DOHH2 (cell line): Measurements from ENCODE around the gene OTX1.

Experiments used
- H3F3A ChIP-seq: fragments of 200-600 bp; sonication (generic), shearing (Covaris generic); 2 replicates; pipeline ENCODE4 v1.6.0; 2016; ENCODE audit warnings: antibody characterized with exemption, mild to moderate bottlenecking; ENCODE audit not compliant: control insufficient read depth, insufficient read depth
- H3K27ac ChIP-seq: fragments of 200-600 bp; sonication (generic); 2 replicates; pipeline ENCODE4 v1.5.1; 2014; ENCODE audit warnings: low read depth, mild to moderate bottlenecking, low read length, moderate library complexity
- H3K27me3 ChIP-seq: fragments of 200-600 bp; sonication (generic); 2 replicates; pipeline ENCODE4 v1.6.1; 2014; ENCODE audit warnings: mild to moderate bottlenecking, low read length, mixed read lengths; ENCODE audit not compliant: control insufficient read depth
- H3K36me3 ChIP-seq: fragments of 200-600 bp; sonication (generic); 2 replicates; pipeline ENCODE4 v1.6.1; 2014; ENCODE audit warnings: mild to moderate bottlenecking, low read length, moderate library complexity, mixed read lengths; ENCODE audit not compliant: control insufficient read depth
- H3K4me1 ChIP-seq: fragments of 200-600 bp; sonication (generic); 2 replicates; pipeline ENCODE4 v1.6.1; 2014; ENCODE audit warnings: mild to moderate bottlenecking, low read length, mixed read lengths; ENCODE audit not compliant: control insufficient read depth
- H3K4me2 ChIP-seq: fragments of 200-600 bp; sonication (generic); 2 replicates; pipeline ENCODE4 v1.6.0; 2014; ENCODE audit warnings: mild to moderate bottlenecking, low read length, moderate library complexity
- H3K4me3 ChIP-seq: fragments of 200-600 bp; sonication (generic); 2 replicates; pipeline ENCODE4 v1.5.1; 2014; ENCODE audit warnings: mild to moderate bottlenecking, low read length, mixed read lengths
- H3K79me2 ChIP-seq: fragments of 200-600 bp; sonication (generic); 2 replicates; pipeline ENCODE4 v1.6.1; 2014; ENCODE audit warnings: mild to moderate bottlenecking, low read length, mixed read lengths; ENCODE audit not compliant: control insufficient read depth
- H3K9me2 ChIP-seq: fragments of 200-600 bp; sonication (generic); replicated peaks from 2 replicates; pipeline ENCODE4 v1.6.1; 2014; ENCODE audit warnings: mild to moderate bottlenecking, low read length, mixed read lengths; ENCODE audit not compliant: control insufficient read depth
- H3K9me3 ChIP-seq: fragments of 200-600 bp; sonication (generic); 2 replicates; pipeline ENCODE4 v1.6.1; 2014; ENCODE audit warnings: antibody characterized with exemption, low read length, mixed read lengths; ENCODE audit not compliant: control insufficient read depth, insufficient read depth
- H4K20me1 ChIP-seq: fragments of 200-600 bp; sonication (generic); 2 replicates; pipeline ENCODE4 v1.6.0; 2014; ENCODE audit warnings: low read depth, mild to moderate bottlenecking, antibody characterized with exemption, low read length, moderate library complexity; ENCODE audit not compliant: control insufficient read depth, insufficient read depth
- EZH2phosphoT487 ChIP-seq: fragments of 200-600 bp; sonication (generic); IDR thresholded peaks from 2 replicates; pipeline ENCODE4 v1.6.1; 2017; ENCODE audit warnings: borderline replicate concordance, mild to moderate bottlenecking, antibody characterized with exemption, low read length, moderate library complexity, mixed read lengths
- TF ChIP-seq, protein P1 (sequence below): fragments of 200-600 bp; sonication (generic); IDR thresholded peaks from one replicate; pipeline ENCODE4 v1.5.1; 2014; ENCODE audit warnings: antibody characterized with exemption, mild to moderate bottlenecking, low read depth, low read length; ENCODE audit not compliant: poor library complexity, severe bottlenecking

The OTX1 gene

DNA sequence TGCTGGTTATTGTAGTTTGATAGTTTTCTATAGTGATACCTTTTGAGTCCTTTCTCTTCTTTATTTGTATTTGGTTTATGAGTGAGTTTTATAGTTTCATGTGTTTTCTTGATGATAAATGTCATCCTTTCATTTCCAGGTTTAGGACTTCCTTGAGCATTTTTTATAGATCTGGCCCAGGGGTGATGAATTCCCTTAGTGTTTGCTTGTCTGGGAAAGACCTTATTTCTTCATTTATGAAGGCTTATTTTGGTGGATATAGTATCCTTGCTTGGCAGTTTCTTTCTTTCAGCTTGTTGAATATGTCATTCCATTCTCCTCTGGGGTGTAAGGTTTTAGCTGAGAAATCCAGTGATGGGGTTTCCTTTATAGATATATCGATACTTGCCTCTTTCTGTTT is 53.9 kb downstream of the OTX1 start:
- Histone ChIP-seq H3K9me3 (peaks cover 5% of the 10 kb centered on the region; the same call in 1 of the 2 replicates), H3K27me3 (no peaks in the 10 kb centered on the region), H3K27ac (no peak overlapping the region), H3K4me1 (no peaks in the 10 kb centered on the region), H3F3A (no peaks in the 10 kb centered on the region), H3K9me2 (no peaks in the 10 kb centered on the region), H3K4me2 (no peak overlapping the region), H3K79me2 (no peaks in the 10 kb centered on the region), H3K4me3 (no peak overlapping the region), H3K36me3 (no peaks in the 10 kb centered on the region), H4K20me1 (no peaks in the 10 kb centered on the region)
- TF ChIP-seq, protein P1, sequence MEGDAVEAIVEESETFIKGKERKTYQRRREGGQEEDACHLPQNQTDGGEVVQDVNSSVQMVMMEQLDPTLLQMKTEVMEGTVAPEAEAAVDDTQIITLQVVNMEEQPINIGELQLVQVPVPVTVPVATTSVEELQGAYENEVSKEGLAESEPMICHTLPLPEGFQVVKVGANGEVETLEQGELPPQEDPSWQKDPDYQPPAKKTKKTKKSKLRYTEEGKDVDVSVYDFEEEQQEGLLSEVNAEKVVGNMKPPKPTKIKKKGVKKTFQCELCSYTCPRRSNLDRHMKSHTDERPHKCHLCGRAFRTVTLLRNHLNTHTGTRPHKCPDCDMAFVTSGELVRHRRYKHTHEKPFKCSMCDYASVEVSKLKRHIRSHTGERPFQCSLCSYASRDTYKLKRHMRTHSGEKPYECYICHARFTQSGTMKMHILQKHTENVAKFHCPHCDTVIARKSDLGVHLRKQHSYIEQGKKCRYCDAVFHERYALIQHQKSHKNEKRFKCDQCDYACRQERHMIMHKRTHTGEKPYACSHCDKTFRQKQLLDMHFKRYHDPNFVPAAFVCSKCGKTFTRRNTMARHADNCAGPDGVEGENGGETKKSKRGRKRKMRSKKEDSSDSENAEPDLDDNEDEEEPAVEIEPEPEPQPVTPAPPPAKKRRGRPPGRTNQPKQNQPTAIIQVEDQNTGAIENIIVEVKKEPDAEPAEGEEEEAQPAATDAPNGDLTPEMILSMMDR, result no peak
- TF ChIP-seq EZH2phosphoT487, result no peak
